ENCODE measurements around the gene ZGPAT. TPM values are rescaled to one million over a fixed set of nuclear protein-coding genes. Genes with fewer than 3 reads are reported as not detected.

The ZGPAT gene
- total and polyA plus RNA-seq, 2 donors (not counting 3 experiments of a cell fraction or from before 2014, with no cell fraction given) = 23.1 to 29.3 TPM

- Histone ChIP-seq H3K27me3 (ENCODE audit: control insufficient read depth in 2 of 2, insufficient read depth in 2 of 2, low read length in 2 of 2) (no peaks in the 10 kb centered on the region), H3K9me3 (replicated peaks; ENCODE audit: control insufficient read depth, insufficient read depth, low read length) (no peaks in the 10 kb centered on the region), H3K27ac (ENCODE audit: insufficient read depth, low read depth, low read length) (no peak overlapping the region), H3K9ac (replicated peaks; ENCODE audit: extremely low read depth, insufficient read depth, low read length) (no peak overlapping the region), H4K20me1 (replicated peaks; ENCODE audit: control insufficient read depth, extremely low read depth, insufficient read depth, low read length) (no peaks in the 10 kb centered on the region), H3K4me3 (replicated peaks in 1 of 3; ENCODE audit: insufficient read depth in 1 of 3, low read depth in 1 of 3, low read length in 3 of 3) (no peak overlapping the region), H3K9me1 (replicated peaks; ENCODE audit: control insufficient read depth, extremely low read depth, insufficient read depth, low read length) (no peaks in the 10 kb centered on the region), H3K36me3 (ENCODE audit: control insufficient read depth in 2 of 2, extremely low read depth in 1 of 2, insufficient read depth in 2 of 2, low read length in 2 of 2) (peaks cover 2 to 35% of the 10 kb centered on the region in 2 experiments), H3K4me2 (ENCODE audit: insufficient read depth, low read length) (no peak overlapping the region), H3K79me2 (ENCODE audit: control insufficient read depth, insufficient read depth, low read length) (peaks cover 15% of the 10 kb centered on the region), H3K4me1 (ENCODE audit: control insufficient read depth, extremely low read depth, insufficient read depth, low read length) (peaks cover 3% of the 10 kb centered on the region), H2AFZ (ENCODE audit: low read depth, low read length) (no peak overlapping the region)
- ChIA-PET POLR2A (no interaction called here), CTCF (interaction anchor here (1.4 kb wide), 1 partner anchor 23 kb away, joined by 3 read pairs; no protein-coding TSS in a partner anchor)
- FAIRE-seq (no peak), DNase-seq (ENCODE audit: low read depth, low spot score) (no peak)
- dilution Hi-C loops (cut with MboI; ENCODE audit: extremely low pct_ligation_motif_present, low sequenced_read_pairs) (no loop called here), intact Hi-C loops (cut with micrococcal nuclease) (no loop called here)
- no TSS peak for BruUV-seq (replicated peaks)
- no peak for TF ChIP-seq JUN (IDR thresholded peaks at IDR 0.05; ENCODE audit: borderline replicate concordance, insufficient read depth, insufficient read length, low read depth)
- TF ChIP-seq POLR2AphosphoS5 (IDR thresholded peaks at IDR 0.05; ENCODE audit: insufficient read depth, low read depth, low read length) = no peak
- no peak for TF ChIP-seq CTCF (IDR thresholded peaks at IDR 0.05; ENCODE audit: extremely low read depth in 1 of 2, insufficient read depth in 1 of 2, low read depth in 1 of 2, low read length in 2 of 2)
- TF ChIP-seq FOS (IDR thresholded peaks at IDR 0.05; ENCODE audit: borderline replicate concordance, insufficient read depth, low read length) = no peak
- TF ChIP-seq, protein P1, sequence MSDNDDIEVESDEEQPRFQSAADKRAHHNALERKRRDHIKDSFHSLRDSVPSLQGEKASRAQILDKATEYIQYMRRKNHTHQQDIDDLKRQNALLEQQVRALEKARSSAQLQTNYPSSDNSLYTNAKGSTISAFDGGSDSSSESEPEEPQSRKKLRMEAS (IDR thresholded peaks at IDR 0.05; ENCODE audit: insufficient read depth, insufficient read length) = no peak
- no peak for TF ChIP-seq GATA2 (IDR thresholded peaks at IDR 0.05; ENCODE audit: insufficient read depth, insufficient read length, low read depth, low read length)
- no peak for TF ChIP-seq EZH2 (IDR thresholded peaks at IDR 0.05; ENCODE audit: borderline replicate concordance, low read depth, low read length, severe bottlenecking)
- no peak for TF ChIP-seq POLR2A (IDR thresholded peaks at IDR 0.05; ENCODE audit: low read depth, low read length)
- TF ChIP-seq MYC (IDR thresholded peaks at IDR 0.05; ENCODE audit: low read depth, low read length) = no peak
Observed at GRCh38 chr20:63664143-63664851, 43.5 kb upstream of the ZGPAT start.
